B cell (primary cell): ENCODE results near the gene EXT2. TPM values are rescaled to one million over a fixed set of nuclear protein-coding genes. Genes with fewer than 3 reads are reported as not detected.

Experiments used
- ATAC-seq: fragments of 200-7000 bp; cut with Tn5 transposase; one replicate; pipeline ENCODE4 v1.10.0; 2021; ENCODE audit warnings: low read depth, mild to moderate bottlenecking, moderate number of reproducible peaks, moderate library complexity
- CTCF ChIA-PET: fragments of 350-600 bp; sonication (Branson Sonifier 250); formaldehyde crosslinking; loops from one replicate; lab custom pipeline; 2021; ENCODE audit warnings: antibody characterized with exemption, inconsistent platforms; lab: Charles Lee
- POLR2A ChIA-PET: fragments of 350-600 bp; sonication (Branson Sonifier 250); formaldehyde crosslinking; loops from one replicate; lab custom pipeline; 2021; ENCODE audit warnings: antibody characterized with exemption; lab: Charles Lee
- DNase-seq: peaks from one replicate; pipeline ENCODE4 v3.0.0; 2013
- H2AFZ ChIP-seq: 2 replicates; pipeline ENCODE4 v1.6.1; 2012; ENCODE audit warnings: mild to moderate bottlenecking, low read depth, low read length; ENCODE audit not compliant: insufficient read depth, poor library complexity, severe bottlenecking
- H3K27ac ChIP-seq, 2 donors: 1 replicate in 1 of 2; 2 replicates in 1 of 2; pipeline ENCODE4 v1.5.1; 2012 to 2013; ENCODE audit warnings: low read length in 2 of 2, mild to moderate bottlenecking in 2 of 2, moderate library complexity in 1 of 2
- H3K27me3 ChIP-seq, 4 experiments: fragments of 200-600 bp in 1 of 4; sonication (generic) in 1 of 4; replicated peaks in 1 of 4; 1 replicate in 2 of 4; 2 replicates in 2 of 4; pipeline versions ENCODE4 v1.6.1 to v1.7.0; 2013 to 2016; ENCODE audit warnings: low read length in 3 of 4, mild to moderate bottlenecking in 2 of 4, mixed read lengths in 1 of 4, moderate library complexity in 1 of 4; ENCODE audit not compliant: insufficient read depth in 4 of 4, control insufficient read depth in 3 of 4; ENCODE audit errors: control extremely low read depth in 1 of 4
- H3K36me3 ChIP-seq, 2 experiments: replicated peaks in 1 of 2; 1 replicate in 1 of 2; 2 replicates in 1 of 2; pipeline versions ENCODE4 v1.6.1 to v1.7.1; 2013; ENCODE audit warnings: low read length in 1 of 2; ENCODE audit not compliant: insufficient read depth in 2 of 2, control insufficient read depth in 1 of 2; ENCODE audit errors: control extremely low read depth in 1 of 2, extremely low read depth in 1 of 2
- H3K4me1 ChIP-seq, 2 donors: fragments of 200-600 bp in 1 of 2; sonication (generic) in 1 of 2; 1 replicate in 1 of 2; 2 replicates in 1 of 2; pipeline versions ENCODE4 v1.5.1 to v1.6.1; 2013 to 2017; ENCODE audit warnings: low read length in 2 of 2; ENCODE audit not compliant: control insufficient read depth in 2 of 2, insufficient read depth in 2 of 2
- H3K4me2 ChIP-seq: replicated peaks from 2 replicates; pipeline ENCODE3; 2012; ENCODE audit warnings: mild to moderate bottlenecking, low read depth, low read length; ENCODE audit not compliant: poor library complexity, severe bottlenecking
- H3K4me3 ChIP-seq, 5 experiments: fragments of 200-600 bp in 1 of 5; sonication (generic) in 1 of 5; 1 replicate in 3 of 5; 2 replicates in 2 of 5; pipeline versions ENCODE4 v1.5.1 to v1.7.0; 2011 to 2016; ENCODE audit warnings: low read length in 4 of 5, mild to moderate bottlenecking in 4 of 5, low read depth in 2 of 5, control low read depth in 1 of 5, moderate library complexity in 1 of 5; ENCODE audit not compliant: insufficient read depth in 1 of 5; ENCODE audit errors: control extremely low read depth in 1 of 5, extremely low read depth in 1 of 5
- H3K79me2 ChIP-seq: fragments of 200-600 bp; sonication (generic); one replicate; pipeline ENCODE4 v1.6.0; 2016; ENCODE audit warnings: low read length; ENCODE audit not compliant: control insufficient read depth, insufficient read depth
- H3K9ac ChIP-seq: fragments of 200-600 bp; sonication (generic); 2 replicates; pipeline ENCODE4 v1.6.1; 2017; ENCODE audit warnings: mild to moderate bottlenecking, low read length, moderate library complexity
- H3K9me3 ChIP-seq, 3 donors: one replicate each; pipeline versions ENCODE4 v1.6.1 to v1.7.1; 2013; ENCODE audit warnings: low read length in 2 of 3; ENCODE audit not compliant: control insufficient read depth in 2 of 3, insufficient read depth in 1 of 3; ENCODE audit errors: control extremely low read depth in 1 of 3
- H4K20me1 ChIP-seq: 2 replicates; pipeline ENCODE4 v1.6.0; 2012; ENCODE audit warnings: mild to moderate bottlenecking, low read length; ENCODE audit not compliant: insufficient read depth, control insufficient read depth, poor library complexity, severe bottlenecking
- H3K27ac Mint-ChIP-seq: one replicate; pipeline ENCODE4 v1.8.0; 2021; ENCODE audit warnings: mixed read lengths
- H3K27me3 Mint-ChIP-seq: one replicate; pipeline ENCODE4 v1.8.0; 2021; ENCODE audit warnings: mixed read lengths
- H3K4me1 Mint-ChIP-seq: one replicate; pipeline ENCODE4 v1.8.0; 2021; ENCODE audit warnings: mixed read lengths
- H3K4me3 Mint-ChIP-seq: one replicate; pipeline ENCODE4 v1.8.0; 2021; ENCODE audit warnings: mixed read lengths
- H3K9me3 Mint-ChIP-seq: one replicate; pipeline ENCODE4 v1.8.0; 2022; ENCODE audit warnings: mixed read lengths; ENCODE audit not compliant: insufficient read depth
- EZH2 ChIP-seq: IDR thresholded peaks from 2 replicates; pipeline ENCODE4 v1.6.1; 2012; ENCODE audit warnings: borderline replicate concordance, low read depth, mild to moderate bottlenecking, moderate library complexity, low read length; ENCODE audit not compliant: insufficient read depth, poor library complexity, severe bottlenecking
- WGBS: methylation state at CpG from one replicate; pipeline ENCODE4 v1.1.5; 2013; ENCODE audit warnings: missing lambda C conversion rate; ENCODE audit not compliant: insufficient coverage; 5-methylcytosine and 5-hydroxymethylcytosine counted together
- intact Hi-C: fragments of 100-400 bp; cut with micrococcal nuclease; formaldehyde crosslinking; loops from one replicate; pipeline ENCODE4 v1.10.0; 2022
- polyA plus RNA-seq: library from polyadenylated mRNA; depleted of rRNA; stranded (reverse); fragments of >200 nt; gene quantifications from 2 replicates; pipeline ENCODE4 v1.2.3, GENCODE V29; 2012
- total RNA-seq, 2 donors: library from RNA; stranded (reverse); fragments of 120-200 nt in 1 of 2; gene quantifications; 1 replicate in 1 of 2; 2 replicates in 1 of 2; pipeline versions ENCODE4 v1.2.3 to v1.2.4, GENCODE V29; 2013 to 2022
- TF ChIP-seq, protein P1 (sequence below): fragments of 200-600 bp; IDR thresholded peaks from one replicate; pipeline ENCODE4 v1.8.0; 2022; ENCODE audit warnings: antibody characterized with exemption, mild to moderate bottlenecking

Gene EXT2
- total and polyA plus RNA-seq, 2 donors (not counting 1 experiment from before 2014, with no cell fraction given): 11.0 to 27.8 TPM

DNA sequence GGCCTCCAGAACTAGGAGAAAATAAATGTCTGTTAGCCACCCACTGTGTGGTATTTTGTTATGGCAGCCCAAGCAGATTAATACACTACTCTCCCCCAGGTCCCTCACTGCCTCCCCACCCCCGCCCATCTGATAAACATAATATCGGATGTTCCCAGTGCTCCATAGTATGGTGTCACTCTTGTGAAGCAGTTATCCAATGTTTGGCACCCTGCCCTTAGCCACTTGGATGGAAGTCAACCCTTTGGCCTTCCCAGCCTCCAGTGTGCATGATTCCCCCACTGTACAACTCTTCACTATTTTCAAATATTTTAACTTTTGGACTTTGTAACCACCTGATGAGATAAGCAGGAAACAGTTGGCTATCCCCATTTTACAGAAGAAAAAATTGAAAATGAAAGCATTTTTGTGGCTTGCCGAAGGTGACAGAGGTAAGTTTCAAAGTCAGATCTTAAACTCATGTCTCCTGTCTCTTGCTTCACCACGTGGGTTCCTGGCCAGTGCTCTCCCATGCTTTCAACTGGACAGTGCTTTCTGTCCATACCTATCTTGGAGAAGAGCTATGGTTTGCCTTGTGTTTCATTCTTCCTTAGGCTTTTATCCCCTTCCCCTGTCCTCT lies 161.3 kb downstream of the EXT2 start:
- 73% methylated on average over 2 of the region's 4 CpGs for WGBS
- Histone ChIP-seq H2AFZ (no peak overlapping the region), H3K27ac (no peak overlapping the region), H3K4me1 (no peaks in the 10 kb centered on the region), H3K27me3 (no peaks in the 10 kb centered on the region), H3K9me3 (peaks cover 0 to 17% (median 5%) of the 10 kb centered on the region in 3 donors), H3K79me2 (no peaks in the 10 kb centered on the region), H3K36me3 (no peaks in the 10 kb centered on the region), H3K9ac (no peak overlapping the region), H4K20me1 (no peaks in the 10 kb centered on the region), H3K4me3 (no peak overlapping the region), H3K4me2 (no peak overlapping the region)
- ChIA-PET POLR2A (no interaction called here), CTCF (no interaction called here)
- Mint-ChIP-seq H3K9me3 (peaks cover 14% of the 10 kb centered on the region), H3K4me1 (peaks cover 3% of the 10 kb centered on the region), H3K27ac (no peak overlapping the region), H3K27me3 (no peaks in the 10 kb centered on the region), H3K4me3 (no peak overlapping the region)
- TF ChIP-seq EZH2: no peak
- TF ChIP-seq, protein P1, sequence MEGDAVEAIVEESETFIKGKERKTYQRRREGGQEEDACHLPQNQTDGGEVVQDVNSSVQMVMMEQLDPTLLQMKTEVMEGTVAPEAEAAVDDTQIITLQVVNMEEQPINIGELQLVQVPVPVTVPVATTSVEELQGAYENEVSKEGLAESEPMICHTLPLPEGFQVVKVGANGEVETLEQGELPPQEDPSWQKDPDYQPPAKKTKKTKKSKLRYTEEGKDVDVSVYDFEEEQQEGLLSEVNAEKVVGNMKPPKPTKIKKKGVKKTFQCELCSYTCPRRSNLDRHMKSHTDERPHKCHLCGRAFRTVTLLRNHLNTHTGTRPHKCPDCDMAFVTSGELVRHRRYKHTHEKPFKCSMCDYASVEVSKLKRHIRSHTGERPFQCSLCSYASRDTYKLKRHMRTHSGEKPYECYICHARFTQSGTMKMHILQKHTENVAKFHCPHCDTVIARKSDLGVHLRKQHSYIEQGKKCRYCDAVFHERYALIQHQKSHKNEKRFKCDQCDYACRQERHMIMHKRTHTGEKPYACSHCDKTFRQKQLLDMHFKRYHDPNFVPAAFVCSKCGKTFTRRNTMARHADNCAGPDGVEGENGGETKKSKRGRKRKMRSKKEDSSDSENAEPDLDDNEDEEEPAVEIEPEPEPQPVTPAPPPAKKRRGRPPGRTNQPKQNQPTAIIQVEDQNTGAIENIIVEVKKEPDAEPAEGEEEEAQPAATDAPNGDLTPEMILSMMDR: no peak
- intact Hi-C loops: no loop called here
- no peak for DNase-seq
- ATAC-seq: no peak

DNA sequence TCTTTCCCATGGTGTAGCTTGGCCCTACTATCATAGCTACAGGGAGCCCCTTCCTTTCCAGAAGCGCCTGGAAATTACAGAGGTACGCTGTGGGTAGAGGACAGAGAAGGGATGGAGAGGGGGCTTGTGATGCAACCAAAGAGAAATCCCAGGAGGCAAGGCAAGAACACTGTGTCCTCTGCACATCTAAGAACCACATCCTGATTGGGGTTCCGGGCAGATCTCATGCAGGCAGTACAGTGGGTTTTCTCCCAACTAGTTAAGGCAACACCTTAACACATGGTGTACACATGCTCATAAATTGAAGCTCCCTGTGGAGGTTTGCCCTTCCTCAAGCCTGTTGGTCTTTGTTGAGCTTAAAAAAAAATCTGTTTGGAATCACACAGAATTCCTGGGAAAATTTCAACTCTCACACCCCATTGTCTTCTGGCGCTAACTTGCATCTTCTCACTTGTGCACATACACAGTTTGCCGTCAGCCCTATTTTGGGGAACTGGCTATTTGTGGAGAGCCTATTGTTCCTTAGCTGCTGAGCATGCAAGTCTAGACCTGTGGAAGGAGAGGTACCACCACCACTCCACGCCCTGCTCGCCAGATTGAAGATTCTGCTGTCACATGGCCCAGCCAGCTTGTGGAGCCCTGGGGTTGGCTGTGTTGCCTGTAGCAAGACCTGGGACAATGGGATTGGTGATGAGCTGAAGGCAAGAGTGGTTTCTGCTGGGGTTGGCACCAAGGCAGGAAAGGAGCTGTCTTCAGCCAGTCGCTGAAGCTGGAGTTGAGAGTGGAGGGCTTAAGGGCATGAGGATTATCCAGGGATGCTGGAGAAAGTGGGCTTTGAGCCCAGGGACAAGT lies 162.1 kb downstream of the EXT2 start:
- TF ChIP-seq EZH2: no peak
- TF ChIP-seq, protein P1: no peak
- Histone ChIP-seq H3K79me2 (no peaks in the 10 kb centered on the region), H3K9ac (no peak overlapping the region), H3K4me3 (no peak overlapping the region), H4K20me1 (no peaks in the 10 kb centered on the region), H3K27me3 (no peaks in the 10 kb centered on the region), H3K36me3 (no peaks in the 10 kb centered on the region), H3K9me3 (peaks cover 0 to 10% (median 1%) of the 10 kb centered on the region in 3 donors), H3K4me2 (no peak overlapping the region), H2AFZ (no peak overlapping the region), H3K27ac (no peak overlapping the region), H3K4me1 (no peaks in the 10 kb centered on the region)
- Mint-ChIP-seq H3K27me3 (no peaks in the 10 kb centered on the region), H3K4me3 (no peak overlapping the region), H3K27ac (no peak overlapping the region), H3K4me1 (peaks cover 3% of the 10 kb centered on the region), H3K9me3 (peaks cover 6% of the 10 kb centered on the region)
- WGBS: 78% methylated on average over 5 of the region's 8 CpGs
- ChIA-PET POLR2A (no interaction called here), CTCF (no interaction called here)
- DNase-seq: no peak
- intact Hi-C loops: no loop called here
- no peak for ATAC-seq
